ENCODE results near the gene NANP.
"Not testable (repeated sequence)": the region's sequence is repeated elsewhere in the genome, so short reads cannot be mapped to it uniquely, and the experiment has no call there.

NANP gene

GRCh38 chr20:25619514-25619913 is 4.3 kb downstream of the NANP start:
- Histone ChIP-seq H3K27me3 (no peaks in the 10 kb centered on the region), H3K36me3 (peaks cover 5% of the 10 kb centered on the region), H3K9me3 (no peaks in the 10 kb centered on the region), H3K4me3 (ENCODE audit: low read depth, low read length) (no peak overlapping the region), H3K4me1 (peaks cover under 1% of the 10 kb centered on the region)
- no peak for TF ChIP-seq CTCF (IDR thresholded peaks at IDR 0.05; ENCODE audit: low read depth, low read length)
- DNase-seq = no peak

GRCh38 chr20:25608774-25609173 is 15.0 kb downstream of the NANP start:
- H3K9me3 ChIP-seq = no peaks in the 10 kb centered on the region
- no peaks in the 10 kb centered on the region; the same call in 1 of the 2 replicates for H3K4me1 ChIP-seq
- no peaks in the 10 kb centered on the region; the same call in 1 of the 2 replicates for H3K36me3 ChIP-seq
- DNase-seq = no peak
- no peak overlapping the region for H3K4me3 ChIP-seq (ENCODE audit: low read depth, low read length)
- H3K27me3 ChIP-seq = no peaks in the 10 kb centered on the region
- TF ChIP-seq CTCF (IDR thresholded peaks at IDR 0.05; ENCODE audit: low read depth, low read length) = no peak

- TF ChIP-seq CTCF (IDR thresholded peaks at IDR 0.05; ENCODE audit: low read depth, low read length) = no peak
- Histone ChIP-seq H3K27me3 (no peaks in the 10 kb centered on the region), H3K36me3 (no peaks in the 10 kb centered on the region), H3K4me1 (no peaks in the 10 kb centered on the region), H3K9me3 (no peaks in the 10 kb centered on the region), H3K4me3 (ENCODE audit: low read depth, low read length) (no peak overlapping the region)
- no peak for DNase-seq
These were observed 17.6 kb downstream of the NANP start for GRCh38 chr20:25606094-25606695.

GRCh38 chr20:25605148-25605547 is 18.7 kb downstream of the NANP start:
- Histone ChIP-seq H3K27me3 (no peaks in the 10 kb centered on the region), H3K36me3 (no peaks in the 10 kb centered on the region), H3K4me1 (no peaks in the 10 kb centered on the region), H3K4me3 (ENCODE audit: low read depth, low read length) (no peak overlapping the region), H3K9me3 (no peaks in the 10 kb centered on the region; the same call in 1 of the 2 replicates)
- DNase-seq = no peak
- TF ChIP-seq CTCF (IDR thresholded peaks at IDR 0.05; ENCODE audit: low read depth, low read length) = no peak

GRCh38 chr20:25604611-25605010 is 19.2 kb downstream of the NANP start:
- TF ChIP-seq CTCF (IDR thresholded peaks at IDR 0.05; ENCODE audit: low read depth, low read length) = no peak
- H3K9me3 ChIP-seq = no peaks in the 10 kb centered on the region; the same call in 1 of the 2 replicates
- no peaks in the 10 kb centered on the region for H3K4me1 ChIP-seq
- H3K36me3 ChIP-seq = no peaks in the 10 kb centered on the region
- H3K27me3 ChIP-seq = no peaks in the 10 kb centered on the region
- DNase-seq = no peak
- H3K4me3 ChIP-seq (ENCODE audit: low read depth, low read length) = no peak overlapping the region

GRCh38 chr20:25602914-25603309 is 20.9 kb downstream of the NANP start:
- DNase-seq; H3K36me3 ChIP-seq; H3K27me3 ChIP-seq; H3K4me3 ChIP-seq (ENCODE audit: low read depth, low read length); H3K4me1 ChIP-seq; H3K9me3 ChIP-seq: not testable (repeated sequence)

GRCh38 chr20:25602191-25602913 is 21.5 kb downstream of the NANP start:
- H3K4me1 ChIP-seq; H3K36me3 ChIP-seq; H3K4me3 ChIP-seq (ENCODE audit: low read depth, low read length); H3K27me3 ChIP-seq; H3K9me3 ChIP-seq; DNase-seq: not testable (repeated sequence)

Measured in BE2C (cell line).